ENCODE measurements around the gene IPO9.
"Not testable (repeated sequence)": the region's sequence is repeated elsewhere in the genome, so short reads cannot be mapped to it uniquely, and the experiment has no call there.

The IPO9 gene

DNA sequence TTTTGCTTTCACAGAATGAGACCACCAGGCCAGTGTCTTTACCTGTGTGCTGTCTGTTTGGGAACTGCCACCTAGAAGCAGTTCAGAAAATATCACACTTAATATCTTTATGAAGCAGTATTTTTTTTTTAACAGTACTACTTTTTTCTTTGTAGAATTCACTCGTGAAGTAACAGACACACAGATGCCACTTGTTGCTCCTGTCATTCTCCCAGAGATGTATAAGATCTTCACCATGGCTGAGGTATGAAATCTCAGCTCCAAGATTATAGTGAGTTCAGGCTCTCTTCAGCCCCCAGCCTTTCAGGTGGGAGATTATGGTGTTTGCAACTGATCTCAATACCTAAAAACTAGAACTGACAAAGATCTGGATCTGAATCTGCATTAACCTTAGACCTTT is 23.0 kb downstream of the IPO9 start:
- no peak overlapping the region for H3K27ac ChIP-seq
- no peak for DNase-seq (ENCODE audit: low spot score)
- no peak overlapping the region for H3K4me3 ChIP-seq
- TF ChIP-seq, protein P1, sequence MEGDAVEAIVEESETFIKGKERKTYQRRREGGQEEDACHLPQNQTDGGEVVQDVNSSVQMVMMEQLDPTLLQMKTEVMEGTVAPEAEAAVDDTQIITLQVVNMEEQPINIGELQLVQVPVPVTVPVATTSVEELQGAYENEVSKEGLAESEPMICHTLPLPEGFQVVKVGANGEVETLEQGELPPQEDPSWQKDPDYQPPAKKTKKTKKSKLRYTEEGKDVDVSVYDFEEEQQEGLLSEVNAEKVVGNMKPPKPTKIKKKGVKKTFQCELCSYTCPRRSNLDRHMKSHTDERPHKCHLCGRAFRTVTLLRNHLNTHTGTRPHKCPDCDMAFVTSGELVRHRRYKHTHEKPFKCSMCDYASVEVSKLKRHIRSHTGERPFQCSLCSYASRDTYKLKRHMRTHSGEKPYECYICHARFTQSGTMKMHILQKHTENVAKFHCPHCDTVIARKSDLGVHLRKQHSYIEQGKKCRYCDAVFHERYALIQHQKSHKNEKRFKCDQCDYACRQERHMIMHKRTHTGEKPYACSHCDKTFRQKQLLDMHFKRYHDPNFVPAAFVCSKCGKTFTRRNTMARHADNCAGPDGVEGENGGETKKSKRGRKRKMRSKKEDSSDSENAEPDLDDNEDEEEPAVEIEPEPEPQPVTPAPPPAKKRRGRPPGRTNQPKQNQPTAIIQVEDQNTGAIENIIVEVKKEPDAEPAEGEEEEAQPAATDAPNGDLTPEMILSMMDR (IDR thresholded peaks at IDR 0.05), result no peak

DNA sequence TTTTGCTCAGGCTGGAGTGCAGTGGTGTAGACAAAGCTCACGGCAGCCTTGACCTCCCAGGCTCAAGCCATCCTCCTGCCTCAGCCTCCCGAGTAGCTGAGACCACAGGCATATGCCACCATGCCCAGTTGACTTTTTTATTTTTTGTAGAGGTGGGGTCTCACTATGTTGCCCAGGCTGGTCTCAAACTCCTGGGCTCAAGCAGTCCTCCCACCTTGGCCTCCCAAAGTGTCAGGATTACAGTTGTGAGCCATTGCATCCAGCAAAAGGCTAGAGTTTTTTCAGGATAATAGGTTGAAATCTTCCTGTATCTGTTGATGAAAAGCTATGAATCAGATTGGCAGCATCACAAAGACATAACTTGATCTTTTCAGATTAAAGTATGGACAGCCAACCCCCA is 27.8 kb downstream of the IPO9 start:
- not testable (repeated sequence) for H3K27ac ChIP-seq; DNase-seq (ENCODE audit: low spot score); H3K4me3 ChIP-seq

DNA sequence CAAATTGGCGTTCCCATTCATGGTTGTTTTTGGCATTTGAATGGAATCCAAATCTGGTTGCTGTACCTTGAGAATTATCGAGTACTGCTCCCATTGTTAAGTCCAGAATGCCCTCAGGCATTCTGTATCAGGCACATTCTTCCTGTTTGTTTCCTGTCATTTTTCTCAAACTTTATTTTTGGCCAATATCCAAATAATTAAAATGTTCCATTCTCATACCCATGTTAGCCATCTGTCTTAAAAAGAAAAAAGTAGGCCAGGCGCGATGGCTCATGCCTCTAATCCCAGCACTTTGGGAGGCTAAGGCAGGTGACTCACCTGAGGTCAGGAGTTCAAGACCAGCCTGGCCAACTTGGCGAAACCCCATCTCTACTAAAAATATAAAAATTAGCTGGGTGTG is 30.5 kb downstream of the IPO9 start:
- no peak overlapping the region for H3K4me3 ChIP-seq
- no peak overlapping the region for H3K27ac ChIP-seq
- TF ChIP-seq, protein P1 (IDR thresholded peaks at IDR 0.05), result no peak
- no peak for DNase-seq (ENCODE audit: low spot score)

DNA sequence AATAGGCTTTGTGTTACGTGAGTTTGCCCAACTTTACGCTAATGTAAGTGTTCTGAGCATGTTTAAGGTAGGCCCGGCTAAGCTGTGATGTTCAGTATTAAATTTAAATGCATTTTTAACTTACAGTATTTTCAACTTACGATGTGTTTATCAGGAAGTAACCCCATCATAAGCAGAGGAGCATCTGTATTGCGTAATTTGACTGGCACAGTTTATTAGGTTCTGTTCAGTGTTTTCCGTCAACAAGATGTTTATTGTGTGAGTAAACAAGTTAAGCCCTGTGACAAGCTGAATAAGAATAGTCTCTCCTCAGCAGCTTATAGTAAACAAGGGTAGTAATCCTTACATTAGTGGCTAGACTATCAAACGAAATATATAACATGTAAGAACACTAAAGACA is 32.5 kb downstream of the IPO9 start:
- Histone ChIP-seq H3K27ac (no peak overlapping the region), H3K4me3 (no peak overlapping the region)
- no peak for DNase-seq (ENCODE audit: low spot score)
- TF ChIP-seq, protein P1 (IDR thresholded peaks at IDR 0.05), result no peak

DNA sequence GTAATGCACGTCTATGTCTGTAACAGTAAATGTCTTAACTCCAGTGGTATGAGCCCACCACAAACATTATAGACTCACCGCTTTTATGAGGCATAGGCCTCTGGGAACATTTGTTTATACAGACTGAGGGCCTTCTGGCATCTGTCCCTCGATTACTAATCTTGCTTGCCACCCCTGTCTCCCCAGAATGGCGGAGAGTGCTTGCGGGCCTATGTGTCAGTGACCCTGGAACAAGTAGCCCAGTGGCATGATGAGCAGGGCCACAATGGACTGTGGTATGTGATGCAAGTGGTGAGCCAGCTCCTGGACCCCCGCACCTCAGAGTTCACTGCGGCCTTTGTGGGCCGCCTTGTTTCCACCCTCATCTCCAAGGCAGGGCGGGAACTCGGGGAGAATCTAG is 41.4 kb downstream of the IPO9 start:
- H3K4me3 ChIP-seq, result no peak overlapping the region
- H3K27ac ChIP-seq, result no peak overlapping the region
- TF ChIP-seq, protein P1 (IDR thresholded peaks at IDR 0.05), result no peak
- DNase-seq (ENCODE audit: low spot score), result no peak

DNA sequence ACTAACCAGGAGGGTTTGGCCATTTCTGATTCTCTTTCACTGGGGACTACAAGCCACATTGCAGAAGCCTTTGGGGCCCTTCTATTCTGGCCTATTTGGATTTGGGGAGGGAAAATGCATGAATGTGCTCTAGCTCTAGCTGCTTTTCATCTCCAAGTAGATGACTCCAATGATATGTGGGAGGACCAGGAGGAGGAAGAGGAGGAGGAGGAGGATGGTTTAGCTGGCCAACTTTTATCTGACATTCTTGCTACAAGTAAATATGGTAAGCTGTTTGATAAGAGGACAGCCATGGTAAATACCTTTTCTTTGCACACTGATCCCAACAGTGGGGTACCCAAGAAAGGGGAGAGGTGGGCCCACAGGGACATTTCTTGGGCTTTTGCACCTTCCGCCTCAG is 45.7 kb downstream of the IPO9 start:
- TF ChIP-seq, protein P1 (IDR thresholded peaks at IDR 0.05), result no peak
- no peak for DNase-seq (ENCODE audit: low spot score)
- no peak overlapping the region for H3K27ac ChIP-seq
- no peak overlapping the region for H3K4me3 ChIP-seq

DNA sequence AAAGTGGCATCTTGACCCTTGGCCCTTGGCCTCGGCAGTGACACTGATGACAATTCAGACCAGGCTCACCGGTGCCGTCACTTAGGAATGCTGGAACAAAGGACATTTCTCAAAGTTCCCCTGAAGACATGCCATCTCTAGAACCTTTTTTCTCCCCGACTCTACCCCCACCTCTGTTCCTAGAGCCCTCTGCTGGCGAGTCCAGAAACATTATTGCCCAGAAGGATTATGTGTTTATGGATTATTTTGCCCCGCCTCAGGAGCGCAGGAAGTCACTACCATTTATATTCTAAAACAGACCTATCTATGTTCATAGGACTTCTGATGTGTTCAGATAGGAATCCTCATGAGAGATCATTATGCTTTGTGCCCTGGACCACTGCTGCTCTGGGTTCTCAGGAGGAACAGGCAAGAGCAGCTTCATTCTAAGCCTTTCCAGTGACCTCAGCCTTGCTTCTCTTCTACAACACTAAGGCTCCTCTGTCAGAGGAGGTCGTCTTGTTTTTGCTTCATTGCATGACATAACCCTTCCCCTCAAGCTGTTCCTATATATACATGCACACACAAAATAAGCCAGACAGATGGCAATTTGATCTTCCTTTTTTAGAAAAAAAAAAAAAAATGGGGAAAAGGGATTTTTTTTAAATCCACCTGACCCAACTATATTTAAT is 47.3 kb downstream of the IPO9 start:
- no peak for DNase-seq (ENCODE audit: low spot score)
- TF ChIP-seq, protein P1 (IDR thresholded peaks at IDR 0.05), result no peak
- no peak overlapping the region for H3K4me3 ChIP-seq
- no peak overlapping the region for H3K27ac ChIP-seq

Measured in coronary artery (tissue), 2 donors.